Natural killer cell (primary cell): ENCODE data around the gene RIC3. TPM values are rescaled to one million over a fixed set of nuclear protein-coding genes. Genes with fewer than 3 reads are reported as not detected.

Source experiments
- ATAC-seq, 3 donors: fragments of 150-1000 bp in 2 of 3; fragments of 200-7000 bp in 1 of 3; cut with Tn5 transposase; 1 replicate in 1 of 3; 2 replicates in 2 of 3; pipeline ENCODE4 v1.10.0; 2021; ENCODE audit warnings: mild to moderate bottlenecking in 2 of 3, moderate library complexity in 2 of 3
- DNase-seq, 2 donors: peaks; one replicate each; pipeline versions ENCODE4 v3.0.0 to v3.0.0-alpha.2; 2013 to 2021; ENCODE audit warnings: mixed read lengths in 1 of 2
- H3K27ac ChIP-seq: one replicate; pipeline ENCODE4 v1.5.1; 2013; ENCODE audit warnings: mild to moderate bottlenecking, low read length
- H3K27me3 ChIP-seq: one replicate; pipeline ENCODE4 v1.6.1; 2013; ENCODE audit warnings: low read length; ENCODE audit not compliant: control insufficient read depth, insufficient read depth
- H3K36me3 ChIP-seq: one replicate; pipeline ENCODE4 v1.6.1; 2013; ENCODE audit warnings: low read length; ENCODE audit not compliant: control insufficient read depth, insufficient read depth
- H3K4me1 ChIP-seq: one replicate; pipeline ENCODE4 v1.6.1; 2013; ENCODE audit warnings: low read length; ENCODE audit not compliant: control insufficient read depth, insufficient read depth
- H3K4me3 ChIP-seq: one replicate; pipeline ENCODE4 v1.5.1; 2013; ENCODE audit warnings: low read length
- H3K9me3 ChIP-seq: one replicate; pipeline ENCODE4 v1.6.1; 2013; ENCODE audit warnings: low read length; ENCODE audit not compliant: control insufficient read depth, insufficient read depth
- H3K27ac Mint-ChIP-seq, 2 donors: one replicate each; pipeline ENCODE4 v1.8.0; 2022; ENCODE audit warnings: mild to moderate bottlenecking in 2 of 2, mixed read lengths in 2 of 2, moderate library complexity in 1 of 2
- H3K27me3 Mint-ChIP-seq, 2 donors: one replicate each; pipeline ENCODE4 v1.8.0; 2022; ENCODE audit warnings: low read depth in 2 of 2, mixed read lengths in 2 of 2
- H3K36me3 Mint-ChIP-seq: one replicate; pipeline ENCODE4 v1.8.0; 2022; ENCODE audit warnings: mixed read lengths
- H3K4me1 Mint-ChIP-seq, 2 donors: one replicate each; pipeline ENCODE4 v1.8.0; 2022; ENCODE audit warnings: mixed read lengths in 2 of 2
- H3K4me3 Mint-ChIP-seq: one replicate; pipeline ENCODE4 v1.8.0; 2022; ENCODE audit warnings: mild to moderate bottlenecking, moderate library complexity, mixed read lengths
- H3K9me3 Mint-ChIP-seq, 2 donors: one replicate each; pipeline ENCODE4 v1.8.0; 2022; ENCODE audit warnings: mixed read lengths in 2 of 2
- CTCF ChIP-seq: fragments of 200-600 bp; IDR thresholded peaks from one replicate; pipeline ENCODE4 v1.8.0; 2022; ENCODE audit warnings: antibody characterized with exemption
- WGBS: methylation state at CpG from one replicate; pipeline ENCODE4 v1.1.7; 2013; ENCODE audit warnings: missing lambda C conversion rate; ENCODE audit not compliant: insufficient coverage; 5-methylcytosine and 5-hydroxymethylcytosine counted together
- intact Hi-C: fragments of 100-400 bp; cut with micrococcal nuclease; formaldehyde crosslinking; loops from one replicate; pipeline ENCODE4 v1.14.2; 2022
- total RNA-seq, 4 donors: library from RNA; stranded (reverse); fragments of 120-200 nt in 1 of 4; gene quantifications; one replicate each; pipeline versions ENCODE4 v1.2.3 to v1.2.4, GENCODE V29; 2013 to 2022

RIC3 gene
- total RNA-seq, 3 donors from 2014 or later (not counting 1 experiment from before 2014, with no cell fraction given) = 3.5 to 4.7 (median 3.6) TPM

- Mint-ChIP-seq H3K36me3 (no peaks in the 10 kb centered on the region), H3K4me1 (no peaks in the 10 kb centered on the region), H3K4me3 (no peak overlapping the region), H3K27ac (no peak overlapping the region), H3K9me3 (no peaks in the 10 kb centered on the region), H3K27me3 (no peaks in the 10 kb centered on the region)
- no peak overlapping the region for H3K27ac ChIP-seq
- 88% methylated on average over 11 of the region's 11 CpGs for WGBS
- no peak for DNase-seq
- TF ChIP-seq CTCF = no peak
- H3K36me3 ChIP-seq = no peaks in the 10 kb centered on the region
- no peaks in the 10 kb centered on the region for H3K4me1 ChIP-seq
- intact Hi-C loops = no loop called here
- H3K9me3 ChIP-seq = no peaks in the 10 kb centered on the region
- no peak for ATAC-seq
- no peak overlapping the region for H3K4me3 ChIP-seq
- H3K27me3 ChIP-seq = no peaks in the 10 kb centered on the region
Observed at GRCh38 chr11:8094656-8095055, 74.2 kb downstream of the RIC3 start.

- H3K9me3 ChIP-seq = no peaks in the 10 kb centered on the region
- H3K36me3 ChIP-seq = no peaks in the 10 kb centered on the region
- Mint-ChIP-seq H3K27me3 (no peaks in the 10 kb centered on the region), H3K27ac (no peak overlapping the region), H3K4me1 (no peaks in the 10 kb centered on the region), H3K36me3 (no peaks in the 10 kb centered on the region), H3K4me3 (no peak overlapping the region), H3K9me3 (no peaks in the 10 kb centered on the region)
- intact Hi-C loops = no loop called here
- H3K4me3 ChIP-seq = no peak overlapping the region
- no peaks in the 10 kb centered on the region for H3K4me1 ChIP-seq
- H3K27me3 ChIP-seq = no peaks in the 10 kb centered on the region
- ATAC-seq (no peak), DNase-seq (no peak)
- 90% methylated on average over 9 of the region's 9 CpGs for WGBS
- no peak for TF ChIP-seq CTCF
- H3K27ac ChIP-seq = no peak overlapping the region
Observed at GRCh38 chr11:8093931-8094575, 74.8 kb downstream of the RIC3 start.

GRCh38 chr11:8092587-8093424 is 76.0 kb downstream of the RIC3 start:
- Mint-ChIP-seq H3K4me3 (no peak overlapping the region), H3K27ac (no peak overlapping the region), H3K4me1 (no peaks in the 10 kb centered on the region), H3K27me3 (no peaks in the 10 kb centered on the region), H3K9me3 (no peaks in the 10 kb centered on the region), H3K36me3 (no peaks in the 10 kb centered on the region)
- ATAC-seq (no peak), DNase-seq (peak in 1 of 2 donors; percentile 44)
- no peak for TF ChIP-seq CTCF
- intact Hi-C loops = no loop called here
- Histone ChIP-seq H3K4me1 (no peaks in the 10 kb centered on the region), H3K27ac (no peak overlapping the region), H3K4me3 (no peak overlapping the region), H3K27me3 (no peaks in the 10 kb centered on the region), H3K36me3 (no peaks in the 10 kb centered on the region), H3K9me3 (no peaks in the 10 kb centered on the region)
- WGBS = 59% methylated on average over 11 of the region's 11 CpGs
